ENCODE data around the gene ZBTB16.

Gene ZBTB16

DNA sequence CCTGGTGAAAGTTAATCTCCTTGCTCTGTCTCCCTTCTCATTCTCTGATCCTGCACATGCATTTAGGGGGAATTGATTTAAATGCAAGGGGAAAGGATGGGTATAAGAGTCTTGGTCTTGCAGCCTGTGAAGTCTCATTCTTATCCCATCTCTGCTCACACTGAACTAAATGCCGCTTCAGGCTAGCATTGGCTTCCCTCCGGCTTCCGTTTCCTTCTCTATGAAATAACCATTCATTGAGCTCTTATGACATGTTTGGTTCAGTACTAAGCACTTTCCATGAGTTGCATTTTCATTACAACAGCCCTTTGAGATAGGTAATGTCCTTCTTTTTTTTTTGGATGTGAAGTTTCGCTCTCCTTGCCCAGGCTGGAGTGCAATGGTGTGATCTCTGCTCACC lies 5.6 kb downstream of the ZBTB16 start:
- DNase-seq (ENCODE audit: low spot score) = no peak

DNA sequence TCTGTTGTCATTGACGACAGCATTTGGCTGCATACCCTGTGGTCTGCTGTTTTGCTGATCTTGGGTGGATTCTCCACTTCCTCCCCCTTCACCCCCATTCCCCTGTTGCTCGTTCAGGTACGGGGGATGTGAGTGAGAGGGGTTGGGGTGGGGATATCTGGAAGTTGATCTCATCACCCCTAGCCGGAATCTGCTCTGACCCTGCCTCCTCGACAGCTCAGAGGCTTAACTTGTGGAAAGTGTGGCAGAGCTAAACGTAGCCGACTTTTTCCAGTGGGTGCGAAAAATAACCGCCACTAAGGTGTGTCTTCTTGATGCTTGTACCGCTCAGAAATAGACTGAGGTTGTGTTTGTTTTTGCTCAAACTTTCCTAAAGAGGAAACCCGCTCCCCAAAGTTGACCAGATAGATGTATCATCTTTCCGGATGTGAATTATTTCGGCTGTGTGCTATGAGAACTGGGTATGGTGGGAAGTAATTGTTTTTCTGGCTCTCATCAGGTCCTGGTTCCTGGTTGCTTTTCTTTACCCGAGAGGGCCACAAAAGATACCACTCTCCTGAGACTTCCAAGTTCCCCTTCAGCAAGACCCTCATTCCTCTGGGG lies 6.6 kb downstream of the ZBTB16 start:
- DNase-seq (ENCODE audit: low spot score) = no peak

DNA sequence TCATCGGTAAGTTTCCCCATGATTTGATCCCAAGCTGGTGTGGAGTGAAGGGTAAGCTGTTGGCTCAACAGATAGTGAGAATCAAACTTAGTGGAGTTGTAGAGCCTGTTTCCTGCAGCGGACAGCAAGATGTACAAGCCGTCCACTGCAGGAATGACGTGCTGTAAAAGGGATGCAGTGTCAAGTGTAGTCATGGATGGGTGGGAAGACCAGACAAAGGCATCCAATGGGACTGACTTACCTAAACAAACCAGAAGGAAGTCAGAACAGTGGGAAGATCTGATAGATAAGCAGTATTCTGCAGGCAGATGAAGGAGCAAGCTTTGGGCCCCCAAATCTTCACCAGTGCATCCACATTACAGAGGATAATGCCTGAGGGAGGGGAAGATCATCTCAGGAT lies 8.8 kb downstream of the ZBTB16 start:
- no peak for DNase-seq (ENCODE audit: low spot score)

DNA sequence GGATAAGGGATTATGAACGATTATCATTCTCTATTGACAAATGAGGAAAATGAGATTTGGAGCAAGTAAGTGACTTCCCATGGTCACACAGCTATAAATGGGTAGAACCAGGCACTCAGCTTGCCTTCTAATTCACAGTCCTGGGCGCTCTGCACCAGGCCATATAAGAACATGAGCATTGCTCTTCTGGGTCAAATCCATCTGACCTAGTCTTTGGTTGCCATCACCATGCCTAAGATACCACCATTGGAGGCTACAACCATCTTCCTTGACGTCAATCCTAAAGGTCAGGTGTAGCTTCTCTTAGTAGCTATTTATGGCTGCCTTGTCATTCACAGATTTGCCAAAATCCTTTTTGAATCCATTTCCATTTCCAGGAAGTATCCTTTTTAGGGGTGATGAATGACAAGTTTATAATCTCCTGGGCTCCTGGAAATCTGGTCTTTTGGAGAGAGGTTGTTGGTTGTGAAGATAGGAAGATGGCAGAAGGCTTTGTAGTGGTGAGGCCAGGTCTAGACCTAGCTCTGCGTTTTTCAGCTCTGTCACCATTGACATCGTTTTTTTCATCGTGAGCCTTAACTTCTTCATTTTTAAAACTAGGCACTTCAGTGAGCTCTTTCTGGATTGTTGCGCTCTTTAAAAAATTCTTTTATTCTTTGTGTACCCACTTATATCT lies 11.1 kb downstream of the ZBTB16 start:
- no peak for DNase-seq (ENCODE audit: low spot score)

DNA sequence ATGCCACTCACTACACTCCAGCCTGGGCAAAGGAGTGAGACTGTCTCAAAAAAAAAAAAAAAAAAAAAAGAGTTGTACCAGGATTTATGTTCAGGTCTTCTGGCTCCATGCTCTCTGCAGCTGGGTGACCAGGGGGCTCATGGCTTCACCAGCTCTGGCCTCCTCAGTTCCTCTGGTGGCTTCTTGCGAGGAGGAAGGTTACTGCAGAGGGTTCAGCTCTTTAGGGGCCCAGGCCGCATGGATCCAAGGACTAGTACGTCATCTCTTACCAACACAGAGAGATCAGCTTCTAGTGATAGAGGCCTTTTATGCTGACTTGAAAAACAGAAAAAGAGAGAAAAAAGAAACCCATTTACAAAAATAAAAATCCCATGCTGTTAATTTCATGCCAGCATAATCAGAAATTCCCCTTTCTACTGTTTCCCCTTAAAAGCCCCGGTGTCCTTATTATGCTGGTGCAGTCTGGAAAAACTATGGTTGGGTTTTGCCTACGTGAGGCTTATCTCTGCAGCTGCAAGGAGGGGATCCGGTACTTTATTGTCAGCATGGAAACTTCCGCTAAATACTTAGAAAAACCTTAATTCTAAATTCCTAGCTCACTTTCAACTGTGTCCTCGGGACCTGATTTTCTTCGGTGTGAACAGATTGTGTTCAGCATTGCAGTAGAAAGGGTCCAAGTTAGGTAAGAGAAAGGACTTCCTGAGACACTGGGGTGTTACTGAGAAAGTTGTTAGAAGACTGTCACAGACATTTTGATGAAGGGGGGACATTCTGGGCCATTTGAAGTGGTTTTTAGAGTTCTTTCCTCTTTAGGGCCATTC lies 13.7 kb downstream of the ZBTB16 start:
- DNase-seq (ENCODE audit: low spot score) = no peak

DNA sequence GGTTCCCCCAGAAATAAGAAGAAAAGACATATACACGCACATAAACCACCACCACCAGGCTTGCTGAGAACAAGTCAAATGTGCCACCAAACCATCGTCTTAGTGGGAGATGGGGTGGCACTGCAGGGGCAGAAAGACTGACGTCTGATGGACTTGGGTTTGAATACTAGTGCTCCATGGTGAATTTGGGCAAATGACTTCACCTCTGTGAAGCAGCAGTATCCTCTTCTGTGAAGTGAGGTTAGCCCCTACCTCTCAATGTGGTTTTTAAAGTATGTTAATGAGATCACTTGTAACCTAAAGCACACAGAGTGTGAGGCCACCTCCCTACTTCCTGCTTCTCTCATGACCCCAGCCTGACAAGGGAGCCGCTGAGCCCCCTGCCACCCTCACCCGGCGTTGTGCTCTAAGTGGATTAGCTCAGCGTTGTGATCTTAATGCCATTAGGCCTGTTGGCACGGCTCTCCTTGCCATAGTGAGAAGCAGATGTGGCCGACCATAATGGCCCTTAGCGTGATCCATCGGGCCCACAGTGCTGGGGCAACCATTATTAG lies 14.4 kb downstream of the ZBTB16 start:
- DNase-seq (ENCODE audit: low spot score) = no peak

DNA sequence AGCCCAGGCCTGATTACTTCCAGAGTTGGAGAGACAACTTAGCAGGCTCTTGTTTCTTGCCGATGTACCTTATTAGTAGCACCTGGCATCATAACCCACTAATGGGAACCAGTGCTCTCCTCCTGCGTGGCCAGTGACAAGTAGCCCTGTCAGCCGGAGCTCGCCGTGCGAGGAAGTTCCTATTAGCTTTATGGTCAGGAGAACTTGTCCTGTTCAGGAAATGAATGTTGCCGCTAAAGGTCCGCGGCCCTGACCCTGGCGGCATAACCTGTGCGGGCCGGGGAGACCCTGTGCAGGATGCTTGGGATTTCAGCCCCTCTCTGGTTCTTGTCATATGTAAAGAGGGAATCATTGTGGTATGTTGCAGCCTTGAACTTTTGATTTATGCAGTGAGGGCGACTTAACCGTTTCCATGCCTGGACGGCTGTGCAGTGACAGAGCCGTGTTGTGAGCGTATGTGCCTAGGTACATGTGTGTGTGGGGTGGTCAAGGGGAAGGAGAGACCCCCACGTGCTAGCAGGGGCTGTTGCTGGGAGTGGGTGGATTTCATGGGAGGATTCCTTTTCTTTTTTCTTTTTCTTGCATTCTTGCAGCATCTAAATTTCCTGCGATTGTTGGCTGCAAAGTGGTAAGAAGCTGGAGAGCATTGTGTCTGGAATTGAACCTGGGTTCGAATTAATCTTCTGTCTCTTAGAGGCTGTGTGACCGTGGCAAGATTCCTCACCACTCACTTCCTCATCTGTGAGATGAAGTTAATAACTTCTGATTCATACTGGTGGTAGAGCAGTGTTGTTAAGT lies 15.2 kb downstream of the ZBTB16 start:
- DNase-seq (ENCODE audit: low spot score) = no peak

DNA sequence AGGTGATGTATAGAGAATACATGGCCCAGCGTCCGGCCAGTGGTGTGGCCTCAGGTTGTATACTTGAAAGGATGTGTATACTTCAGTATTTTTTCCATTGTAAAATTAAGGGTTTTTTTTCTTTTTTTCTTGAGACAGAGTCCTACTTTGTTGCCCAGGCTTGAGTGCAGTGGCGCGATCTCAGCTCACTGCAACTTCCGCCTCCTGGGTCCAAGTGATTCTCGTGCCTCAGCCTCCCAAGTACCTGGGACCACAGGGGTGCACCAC lies 15.8 kb downstream of the ZBTB16 start:
- no peak for DNase-seq (ENCODE audit: low spot score)

DNA sequence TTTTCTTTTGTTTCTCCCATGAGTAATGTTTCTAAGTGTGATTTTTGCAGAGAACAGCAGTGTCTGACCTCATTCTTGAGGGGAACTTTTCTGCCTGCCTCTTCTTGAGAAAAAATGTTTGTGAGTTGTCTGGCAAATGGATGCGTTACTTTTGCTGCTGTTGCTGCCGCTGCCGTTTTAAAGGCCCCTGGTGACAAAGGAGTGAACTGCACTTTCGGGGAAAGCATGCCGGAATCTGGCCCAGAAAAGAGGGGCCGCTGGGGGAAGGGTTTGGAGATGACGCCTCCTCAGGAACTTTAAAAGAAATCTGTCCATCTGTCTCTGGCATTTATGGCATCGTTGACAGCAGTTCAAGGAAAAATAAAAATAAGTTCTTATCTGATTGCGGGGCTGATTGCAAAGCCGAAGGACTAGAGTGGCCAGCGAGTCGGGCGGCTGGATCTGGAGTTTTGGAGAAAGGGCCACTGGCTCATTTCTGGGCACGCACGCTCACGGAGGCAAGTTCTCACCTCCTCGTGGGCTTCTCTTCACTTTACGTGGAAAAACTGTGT lies 16.5 kb downstream of the ZBTB16 start:
- DNase-seq (ENCODE audit: low spot score) = peak; percentile 32

DNA sequence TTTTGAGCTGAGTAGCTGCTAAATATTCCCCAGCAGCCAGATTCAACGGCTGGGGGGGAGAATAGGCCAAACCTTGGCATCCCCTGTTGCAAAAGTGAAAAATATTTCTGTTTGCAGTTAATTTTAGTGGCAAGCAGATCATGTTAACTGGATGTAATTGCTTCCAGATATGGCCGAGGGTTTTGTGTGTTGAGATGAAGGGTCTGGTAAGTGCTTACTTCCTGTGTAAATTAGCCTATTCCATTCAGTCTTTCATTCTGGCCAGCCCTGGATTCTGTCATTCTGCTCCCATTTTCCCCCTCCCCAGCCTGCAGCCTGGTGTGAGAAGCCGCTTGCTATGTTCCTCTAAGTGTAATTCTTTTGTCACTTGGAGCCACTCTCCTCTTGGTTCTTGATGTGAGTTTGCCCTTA lies 17.4 kb downstream of the ZBTB16 start:
- DNase-seq (ENCODE audit: low spot score) = no peak

DNA sequence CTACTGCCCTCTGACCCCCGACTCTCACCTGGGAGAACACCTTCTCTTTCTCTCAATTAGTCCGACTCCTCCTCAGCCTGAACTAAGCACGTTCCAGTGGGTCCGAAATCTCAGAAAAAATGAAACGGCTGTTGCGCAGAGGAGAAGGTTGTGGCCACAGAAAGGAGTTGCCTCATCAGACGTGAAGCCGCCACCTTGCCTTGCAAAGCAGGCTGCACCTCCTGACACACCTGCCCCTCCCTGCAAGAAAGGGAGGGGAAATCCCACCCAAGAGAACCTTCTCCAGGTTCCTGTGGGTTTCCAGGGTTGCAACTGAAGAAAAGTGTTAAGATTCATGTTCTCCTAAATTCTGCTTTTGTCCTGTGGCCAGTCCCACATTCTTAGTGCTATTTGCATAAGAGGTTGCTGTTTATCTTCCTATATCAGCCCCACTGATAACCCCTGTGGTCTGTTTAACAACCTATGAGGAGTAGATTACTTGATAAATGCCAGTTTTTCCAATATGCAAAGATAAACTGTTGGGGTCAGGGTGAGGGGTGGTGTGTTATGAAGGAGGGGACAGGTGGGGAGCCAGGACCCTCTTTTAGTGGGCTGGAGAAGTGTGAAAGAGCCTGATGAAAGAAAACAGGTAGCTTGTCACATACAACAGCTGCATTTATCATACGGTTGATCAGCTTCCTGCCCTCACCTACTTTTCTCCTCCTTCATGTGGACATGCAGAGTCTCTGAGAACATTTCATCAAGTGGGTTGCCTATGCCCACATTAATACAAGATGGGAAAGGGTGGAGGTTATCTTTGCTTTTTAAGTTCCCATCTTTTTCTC lies 18.2 kb downstream of the ZBTB16 start:
- DNase-seq (ENCODE audit: low spot score) = no peak

DNA sequence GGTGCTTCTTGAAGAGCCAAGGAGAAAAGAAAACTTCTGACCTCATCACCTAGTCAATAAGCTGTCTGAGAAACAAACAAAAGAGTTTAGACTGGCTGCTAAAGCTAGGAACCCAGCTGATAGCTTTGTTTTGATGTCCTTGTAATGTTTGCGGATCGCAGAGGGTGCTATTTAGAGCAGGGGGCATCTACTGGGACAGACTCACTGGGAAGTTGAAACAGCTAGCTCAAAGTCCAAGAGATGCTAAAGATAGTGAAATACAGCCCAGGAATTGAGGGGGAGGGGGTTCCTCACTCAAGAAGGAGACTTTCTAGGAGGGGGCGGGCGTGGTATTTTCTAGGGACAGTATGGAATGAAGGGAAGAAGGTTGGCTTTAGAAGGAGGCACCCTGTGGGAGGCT lies 18.9 kb downstream of the ZBTB16 start:
- DNase-seq (ENCODE audit: low spot score) = no peak

DNA sequence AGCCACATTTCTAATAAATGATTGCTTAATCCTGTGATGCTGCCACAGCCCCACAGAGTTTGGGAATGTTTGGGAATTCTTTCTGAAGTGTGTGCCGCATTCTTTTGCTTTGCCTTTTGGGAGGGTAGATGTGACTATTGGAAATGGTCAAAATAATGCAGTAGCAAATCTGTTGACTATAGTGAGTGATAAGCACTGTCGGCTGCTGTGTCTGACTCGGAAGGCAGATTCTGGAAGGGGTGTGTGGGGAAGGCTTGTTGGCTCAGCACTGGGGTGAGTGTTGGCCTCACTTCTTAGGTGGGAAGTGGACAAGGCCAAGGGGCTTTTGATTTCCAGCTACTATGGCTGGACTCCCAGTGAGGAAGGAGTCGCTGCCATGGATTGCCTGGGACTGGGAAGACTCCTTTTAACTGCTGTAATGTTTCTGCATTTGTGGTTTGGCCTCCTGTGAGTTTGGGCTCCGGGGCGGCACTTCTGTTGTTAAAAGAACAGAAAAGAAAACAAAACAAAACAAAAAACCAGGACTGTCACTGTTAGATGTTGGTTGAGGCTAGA lies 20.1 kb downstream of the ZBTB16 start:
- no peak for DNase-seq (ENCODE audit: low spot score)

DNA sequence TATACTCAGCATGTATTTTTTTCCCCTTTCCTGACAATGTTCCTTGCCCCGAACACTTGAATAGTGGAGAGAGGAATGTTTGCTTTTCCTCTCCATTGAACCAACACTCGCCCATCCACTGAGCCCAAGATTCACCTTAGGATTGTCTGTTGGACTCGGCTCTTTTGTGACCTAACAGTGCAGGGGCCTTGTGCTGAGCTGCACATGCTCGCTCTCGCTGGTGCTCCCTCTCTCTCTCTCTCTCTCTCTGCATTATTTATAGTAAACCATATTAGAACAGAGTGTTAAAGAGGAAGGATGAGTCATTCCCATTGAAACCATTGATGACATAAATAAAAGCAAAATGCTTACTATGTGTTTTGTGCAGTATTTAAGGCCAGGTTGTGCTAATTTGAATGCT lies 20.7 kb downstream of the ZBTB16 start:
- no peak for DNase-seq (ENCODE audit: low spot score)

DNA sequence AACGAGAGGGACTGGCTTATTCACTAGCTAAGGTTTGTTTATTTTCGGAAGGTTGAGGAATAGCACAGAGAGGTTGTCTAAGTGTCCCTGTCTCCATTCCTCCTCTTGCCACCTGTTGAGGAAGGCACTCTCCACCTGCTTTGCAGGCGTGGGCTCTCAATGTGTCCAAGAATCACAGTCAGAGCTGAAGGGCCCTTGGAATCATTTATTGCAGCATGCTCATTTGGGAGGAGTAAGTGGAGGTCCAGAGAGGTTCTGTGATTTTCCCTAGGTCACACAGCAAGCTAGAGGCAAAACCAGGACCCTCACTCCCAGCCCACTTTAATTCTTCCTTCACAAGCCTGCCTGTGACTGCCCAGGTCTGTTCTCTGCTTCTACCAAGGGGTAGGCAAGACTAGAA lies 21.3 kb downstream of the ZBTB16 start:
- no peak for DNase-seq (ENCODE audit: low spot score)

DNA sequence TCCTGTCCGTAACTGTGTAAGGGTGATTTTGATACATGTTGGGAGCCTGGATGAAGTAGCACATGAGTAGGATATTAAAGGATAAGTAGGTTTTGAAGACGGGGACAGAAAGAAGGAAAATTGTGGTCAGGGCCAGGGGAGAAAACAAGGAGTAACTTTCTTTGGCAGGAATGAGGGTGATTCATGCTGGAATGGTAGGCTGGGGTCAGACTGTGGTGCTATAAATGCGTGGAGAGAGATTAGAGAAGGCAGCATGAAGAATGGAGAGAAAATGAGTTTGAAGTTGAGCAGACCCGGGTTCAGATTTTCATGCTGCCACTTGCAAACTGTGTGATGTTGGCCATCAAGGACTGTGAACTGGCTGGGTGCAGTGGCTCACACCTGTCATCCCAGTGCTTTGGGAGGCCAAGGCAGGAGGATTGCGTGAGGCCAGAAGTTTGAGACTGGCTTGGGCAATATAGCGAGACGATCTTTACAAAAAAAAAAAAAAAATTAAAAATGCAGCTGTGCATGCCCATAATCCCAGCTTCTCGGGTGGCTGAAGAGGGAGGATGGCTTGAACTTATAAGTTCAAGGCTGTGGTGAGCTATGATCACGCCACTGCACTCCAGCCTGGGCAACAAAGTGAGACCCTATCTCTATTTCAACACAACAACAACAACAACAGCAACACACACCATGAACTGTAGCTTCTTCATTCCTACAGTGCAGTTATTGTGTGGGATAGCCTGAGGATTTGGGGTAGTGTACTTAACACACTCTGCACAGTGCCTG lies 22.3 kb downstream of the ZBTB16 start:
- no peak for DNase-seq (ENCODE audit: low spot score)

DNA sequence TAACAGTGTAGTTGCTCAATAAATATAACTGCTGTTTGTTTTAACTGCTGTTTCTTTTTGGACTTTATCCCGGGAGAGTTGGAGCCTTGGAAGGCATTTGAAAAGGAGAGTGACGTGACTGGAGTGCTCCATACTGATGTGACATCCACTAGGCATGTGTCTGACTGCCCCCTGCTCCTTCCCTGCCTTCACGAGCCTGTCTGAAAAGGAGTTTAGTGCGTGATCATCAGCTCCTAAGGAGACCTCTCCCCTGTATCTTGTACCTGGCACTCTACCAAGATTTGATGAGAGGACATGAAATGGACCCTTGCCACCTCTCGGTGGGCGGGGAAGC lies 22.9 kb downstream of the ZBTB16 start:
- no peak for DNase-seq (ENCODE audit: low spot score)

DNA sequence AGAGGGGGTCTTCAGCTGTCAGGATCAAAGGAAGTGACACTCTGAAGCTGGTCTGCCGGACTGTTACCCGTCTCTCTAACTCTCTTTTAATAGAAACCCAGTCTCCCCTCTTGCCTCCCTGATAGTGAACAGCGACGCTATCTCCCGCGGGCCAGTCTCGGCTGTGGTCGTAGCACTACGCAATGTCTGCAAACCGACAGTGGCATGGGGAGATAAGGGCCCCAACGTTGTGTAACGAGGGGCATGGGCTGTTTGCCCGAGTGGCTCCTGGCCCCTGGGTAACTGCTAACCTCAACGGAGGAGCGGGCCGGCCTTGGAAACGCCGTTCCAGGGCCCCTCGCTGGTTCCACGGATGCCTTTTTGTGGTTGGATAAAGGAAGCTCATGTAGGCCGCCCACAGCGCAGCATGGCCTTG lies 23.3 kb downstream of the ZBTB16 start:
- DNase-seq (ENCODE audit: low spot score) = no peak

DNA sequence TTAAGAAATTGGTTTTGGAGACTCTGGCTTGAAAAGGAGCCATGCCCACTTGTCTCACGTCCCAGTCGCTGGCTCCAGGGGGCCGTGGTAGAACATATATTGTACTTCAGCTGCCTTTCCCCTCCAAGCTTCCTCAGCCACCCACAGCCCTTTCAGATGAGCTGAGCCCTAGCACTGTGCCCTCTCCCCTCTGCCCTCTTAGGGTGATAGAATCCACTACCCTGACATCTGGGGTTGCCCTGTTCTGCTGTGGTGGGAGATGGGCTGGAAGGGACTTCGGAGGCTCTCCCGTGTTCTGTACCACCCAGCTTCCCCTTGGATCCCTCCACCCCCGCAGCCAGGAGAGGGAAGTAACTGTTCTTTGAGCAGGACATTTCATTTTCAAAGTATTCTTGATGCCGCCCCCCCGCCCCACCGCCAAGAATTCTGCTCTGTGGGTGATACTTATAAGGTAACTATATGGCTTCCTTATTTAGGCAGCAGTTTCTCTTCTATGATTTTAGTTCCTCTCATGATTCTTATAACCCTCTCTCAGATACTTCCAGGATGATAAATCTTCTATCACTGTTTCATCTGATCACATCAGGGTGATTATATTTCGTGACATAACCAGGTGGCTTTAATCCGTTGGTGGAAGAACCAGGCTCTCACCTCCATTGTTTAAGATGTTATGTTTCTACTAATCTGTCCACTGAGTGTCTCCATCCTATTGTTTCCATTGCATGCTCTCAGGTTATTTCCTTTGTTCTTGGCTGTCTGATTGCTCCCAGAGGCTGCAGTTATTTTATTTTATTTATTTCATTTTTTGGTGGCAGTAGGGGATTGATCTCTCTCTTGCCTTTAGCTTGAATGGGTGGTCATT lies 24.1 kb downstream of the ZBTB16 start:
- DNase-seq (ENCODE audit: low spot score) = no peak

All from RKO (cell line).